Ecto neural progenitor cell (in vitro differentiated cells): ENCODE data around the gene NANP.
"Not testable (repeated sequence)": the region's sequence is repeated elsewhere in the genome, so short reads cannot be mapped to it uniquely, and the experiment has no call there.

Experiments used
- DNase-seq: peaks from one replicate; pipeline ENCODE4 v3.0.0-alpha.2; 2018; ENCODE audit warnings: low spot score

The NANP gene

DNA sequence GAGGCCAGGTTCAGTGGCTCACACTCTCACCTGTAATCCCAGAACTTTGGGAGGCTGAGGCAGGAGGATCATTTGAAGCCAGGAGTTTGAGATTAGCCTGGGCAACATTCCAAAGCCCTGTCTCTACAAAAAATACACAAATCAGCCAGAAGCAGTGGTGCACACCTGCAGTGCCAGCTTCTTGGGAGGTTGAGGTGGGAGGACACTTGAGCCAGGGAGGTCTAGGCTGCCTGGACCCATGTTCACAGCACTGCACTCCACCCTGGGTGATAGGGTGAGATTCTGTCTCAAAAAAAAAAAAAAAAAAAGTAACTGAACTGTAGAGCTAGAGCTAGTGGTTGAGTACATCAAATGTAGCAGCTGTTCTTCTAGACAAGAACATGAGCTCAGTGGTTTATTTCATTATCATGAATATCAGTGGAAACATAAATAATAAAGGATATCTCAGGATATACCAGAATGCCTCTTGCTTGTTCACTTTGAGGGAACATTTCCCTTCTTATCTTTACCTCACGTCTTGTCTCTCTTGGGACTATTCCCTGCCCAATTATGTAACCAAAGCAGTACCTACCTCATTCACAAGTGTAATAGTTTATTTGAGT lies 17.6 kb downstream of the NANP start:
- DNase-seq: no peak

- no peak for DNase-seq
Observed at GRCh38 chr20:25605148-25605547, 18.7 kb downstream of the NANP start.

GRCh38 chr20:25604611-25605010 lies 19.2 kb downstream of the NANP start:
- DNase-seq: no peak

GRCh38 chr20:25602914-25603309 lies 20.9 kb downstream of the NANP start:
- DNase-seq: not testable (repeated sequence)

- not testable (repeated sequence) for DNase-seq
Observed at GRCh38 chr20:25602191-25602913, 21.5 kb downstream of the NANP start.

DNA sequence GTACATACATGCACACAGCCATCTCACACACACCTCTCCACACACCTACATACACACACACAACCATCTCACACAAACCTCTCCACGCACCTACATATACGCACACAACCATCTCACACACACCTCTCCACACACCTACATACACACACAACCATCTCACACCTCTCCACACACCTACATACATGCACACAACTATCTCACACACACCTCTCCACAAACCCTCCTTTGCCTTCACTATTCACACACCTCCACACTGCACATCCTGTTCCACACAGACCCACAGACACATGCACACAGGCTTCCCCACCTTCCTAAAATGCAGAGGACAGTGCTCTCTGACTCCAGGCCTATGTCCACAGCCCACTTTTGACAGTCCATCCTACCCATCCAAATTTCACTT lies 22.2 kb downstream of the NANP start:
- DNase-seq: no peak

- DNase-seq: no peak
Observed at GRCh38 chr20:25600632-25601031, 23.2 kb downstream of the NANP start.

DNA sequence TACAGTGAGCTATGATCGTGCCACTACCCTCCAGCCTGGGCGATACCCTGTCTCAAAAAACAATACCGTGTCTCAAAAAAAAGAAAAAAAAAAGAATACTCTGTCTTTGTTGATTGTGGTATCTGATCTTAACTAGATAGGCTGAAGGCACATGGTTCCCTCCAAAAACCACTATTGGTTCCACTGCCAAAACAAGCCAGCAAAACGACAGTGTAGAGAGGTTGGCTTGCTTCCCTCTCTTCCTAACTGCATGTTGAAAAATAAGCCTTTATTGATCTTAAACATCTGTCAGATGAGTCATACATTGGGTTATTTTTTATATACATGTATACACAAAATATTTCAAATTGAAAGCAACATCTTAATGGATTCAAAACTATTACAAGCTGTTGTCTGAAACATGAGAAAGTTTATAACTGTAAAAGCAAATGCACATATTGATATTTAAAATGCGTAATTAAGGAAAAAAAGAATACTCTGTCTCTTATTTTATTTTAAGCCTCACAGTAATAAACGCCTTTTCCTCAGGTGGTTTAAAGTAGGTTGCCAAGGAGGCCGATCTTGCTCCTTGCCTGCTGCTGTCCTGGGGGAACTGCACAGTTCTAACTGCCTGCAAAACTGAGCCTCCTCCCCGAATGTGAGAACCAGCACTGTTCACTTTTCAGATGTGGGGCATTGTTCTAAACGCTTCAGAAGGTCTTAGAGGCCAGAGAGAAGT lies 31.5 kb downstream of the NANP start:
- no peak for DNase-seq

DNA sequence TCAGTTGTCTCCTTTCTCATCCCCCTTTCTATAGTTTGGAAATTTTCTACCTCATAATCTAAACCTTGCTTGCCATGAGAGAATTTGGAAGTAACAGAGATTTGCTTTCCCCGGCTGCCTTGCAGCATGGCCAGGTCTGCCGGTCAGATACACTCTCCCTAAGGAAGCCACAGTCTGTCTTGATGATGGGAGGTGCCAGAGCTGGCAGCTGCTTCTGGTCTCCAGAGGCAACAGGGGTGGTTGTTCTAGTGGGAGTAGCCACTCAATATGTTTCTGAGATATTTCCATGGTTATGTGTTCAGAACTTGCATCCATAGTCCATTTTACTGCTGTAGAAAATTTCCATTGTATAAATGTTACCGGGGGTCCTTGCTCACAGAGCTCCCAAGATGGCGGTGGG lies 33.0 kb downstream of the NANP start:
- DNase-seq: not testable (repeated sequence)

- DNase-seq: no peak
Observed at GRCh38 chr20:25588491-25588890, 35.3 kb downstream of the NANP start.

- no peak for DNase-seq
Observed at GRCh38 chr20:25587536-25587935, 36.3 kb downstream of the NANP start.

DNA sequence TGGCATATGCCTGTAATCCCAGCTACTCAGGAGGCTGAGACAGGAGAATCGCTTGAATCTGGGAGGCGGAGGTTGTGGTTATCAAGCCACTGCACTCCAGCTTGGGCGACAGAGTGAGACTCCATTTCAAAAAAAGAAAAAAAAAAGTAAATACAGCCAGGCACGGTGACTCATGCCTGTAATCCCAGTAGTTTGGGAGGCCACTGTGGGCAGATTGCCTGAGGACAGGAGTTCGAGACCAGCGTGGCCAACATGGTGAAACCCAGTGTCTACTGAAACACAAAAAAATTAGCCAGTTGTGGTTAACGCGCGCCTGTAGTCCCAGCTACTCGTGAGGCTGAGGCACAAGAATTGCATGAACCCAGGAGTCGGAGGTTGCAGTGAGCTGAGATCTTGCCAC lies 36.9 kb downstream of the NANP start:
- no peak for DNase-seq

DNA sequence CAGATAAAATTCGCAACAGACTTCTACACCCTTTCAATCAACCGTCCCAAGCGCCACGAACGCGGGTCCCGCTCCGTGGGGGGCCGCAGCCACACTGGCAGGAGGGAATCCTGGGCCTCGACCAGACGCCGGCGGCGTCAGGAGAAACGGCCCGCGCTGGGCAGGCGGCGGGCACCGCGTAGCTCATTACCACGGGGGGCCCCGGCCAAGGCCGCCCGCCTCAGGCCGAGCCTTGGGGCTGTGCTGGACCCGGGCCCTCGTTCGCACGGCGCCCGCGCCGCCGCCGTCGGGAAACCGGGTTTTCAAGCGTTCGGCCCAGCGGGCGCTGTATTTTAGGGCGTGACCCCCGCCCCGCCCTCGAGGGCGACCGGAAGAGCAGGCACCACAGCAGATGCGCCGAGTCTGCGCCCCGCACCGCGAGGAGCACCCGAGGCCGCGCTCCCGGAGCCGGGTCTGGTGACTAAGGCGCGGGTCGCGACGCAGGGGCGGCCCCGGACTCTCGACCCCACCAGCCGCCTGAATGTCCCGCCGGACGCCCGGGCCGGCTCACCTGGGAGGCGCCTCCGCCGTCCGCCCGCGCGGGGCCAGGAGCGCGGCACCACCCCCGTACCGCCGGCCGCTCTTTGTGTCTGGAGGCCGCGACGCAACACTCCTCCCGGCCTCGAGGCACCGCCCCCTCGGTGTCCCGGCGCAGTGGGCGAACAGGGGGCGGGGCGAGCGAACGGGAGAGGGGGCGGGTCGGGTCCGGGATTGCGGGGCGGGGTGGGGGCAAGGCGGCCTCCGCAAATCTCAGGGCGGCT lies 38.7 kb downstream of the NANP start, which contains the start of gene NINL:
Gene NINL, minus strand, starts transcription at position 627 of the 800 bp plus-strand sequence. CDS start 58,944 bp downstream, outside the sequence.
- peak; percentile 90 for DNase-seq

GRCh38 chr20:25583607-25584006 lies 40.2 kb downstream of the NANP start:
- not testable (repeated sequence) for DNase-seq

- no peak for DNase-seq
Observed at GRCh38 chr20:25580711-25581110, 43.1 kb downstream of the NANP start.

DNA sequence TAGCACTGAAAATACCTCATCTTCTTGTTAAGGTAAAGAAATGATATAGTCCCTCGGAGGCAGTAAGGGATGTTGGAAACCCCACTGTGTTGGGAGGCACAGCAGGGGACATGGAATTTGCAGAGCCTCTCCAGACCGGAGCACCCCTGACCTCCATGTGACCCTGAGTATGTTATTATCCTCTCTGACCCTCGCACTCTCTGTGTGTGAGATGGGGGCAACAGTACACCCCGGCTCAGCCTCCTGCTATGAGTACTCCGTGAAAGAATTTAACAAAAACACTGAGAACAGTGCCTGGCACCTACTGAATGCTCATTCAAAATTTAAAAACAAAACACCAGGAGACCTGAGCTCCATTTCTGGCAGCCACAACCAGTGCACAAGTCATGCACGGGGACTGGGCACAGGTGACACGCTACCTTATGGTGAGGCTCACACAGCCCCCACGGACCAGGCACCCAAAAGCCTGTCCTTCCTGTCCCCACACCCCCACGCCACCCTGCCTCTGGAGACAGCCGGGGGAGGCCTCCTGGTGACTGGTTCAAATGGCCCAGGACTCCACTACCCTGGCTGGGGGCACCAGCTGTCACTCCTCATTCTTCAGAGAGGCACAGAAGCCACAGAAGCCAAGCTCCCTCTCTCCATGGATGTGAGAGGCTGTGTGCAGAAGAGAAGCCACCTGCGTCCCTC lies 44.6 kb downstream of the NANP start:
- no peak for DNase-seq

DNA sequence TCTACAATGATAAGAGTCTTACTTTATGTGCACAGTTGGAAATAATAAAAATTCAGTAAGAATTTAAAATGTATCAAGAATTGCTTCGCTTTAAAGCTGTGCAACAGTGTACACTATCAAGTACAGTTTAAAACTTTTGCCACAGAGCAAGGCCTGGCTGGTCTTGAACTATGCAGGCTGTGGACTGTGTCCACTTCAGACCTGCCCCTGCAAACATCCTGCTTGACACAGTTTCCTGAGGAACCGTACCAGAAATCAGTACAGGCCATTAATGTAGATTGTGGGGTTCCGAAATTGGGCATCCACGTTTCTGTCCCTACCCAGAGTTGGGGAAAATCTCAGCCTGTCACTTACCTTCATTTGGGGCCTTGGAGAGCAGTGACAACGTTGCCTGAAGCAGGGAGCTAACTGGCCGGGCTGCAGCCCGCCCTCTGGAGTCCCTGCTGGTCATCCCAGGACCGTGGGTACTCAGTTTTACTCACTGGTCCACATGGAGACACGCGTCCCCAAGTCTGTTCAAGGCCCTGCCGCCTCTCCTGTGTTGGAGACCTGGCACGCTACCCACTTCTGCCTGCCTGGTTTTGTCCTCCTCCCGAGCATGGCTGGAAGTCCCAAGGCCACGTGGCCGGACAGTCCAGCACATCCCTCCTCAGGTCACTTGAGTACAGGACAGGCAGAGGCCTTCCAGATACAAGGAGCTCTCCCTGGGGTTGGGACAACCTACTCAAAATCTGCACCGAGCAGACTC lies 46.9 kb downstream of the NANP start:
- DNase-seq: no peak

GRCh38 chr20:25574411-25574810 lies 49.4 kb downstream of the NANP start:
- DNase-seq: no peak

GRCh38 chr20:25573288-25574251 lies 50.2 kb downstream of the NANP start:
- DNase-seq: no peak

DNA sequence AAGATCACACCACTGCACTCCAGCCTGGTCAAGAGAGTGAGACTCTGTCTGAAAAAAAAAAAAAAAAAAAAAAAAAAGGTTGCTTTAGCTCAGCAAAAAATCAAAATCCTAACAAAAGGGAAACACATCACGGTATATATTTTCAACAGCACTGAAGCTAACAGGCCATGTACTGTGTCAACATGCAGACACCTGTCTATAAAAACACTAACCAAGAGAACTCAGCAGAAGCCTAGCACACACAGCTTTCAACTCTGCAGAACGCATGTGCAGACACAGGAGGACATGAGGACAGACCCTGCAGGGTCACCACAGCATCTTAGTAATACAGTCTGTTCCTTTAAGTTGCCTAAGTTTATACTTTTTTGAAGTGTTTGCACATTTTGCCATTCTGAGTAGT lies 52.0 kb downstream of the NANP start:
- no peak for DNase-seq
